ENCODE results near the gene CHST8.

The CHST8 gene

GRCh38 chr19:33595783-33596182, 26.0 kb upstream of the CHST8 start:
- no peaks in the 10 kb centered on the region for H4K20me1 ChIP-seq (ENCODE audit: low read depth, low read length)
- H3K9ac ChIP-seq (ENCODE audit: low read length): no peak overlapping the region
- H3K4me3 ChIP-seq (ENCODE audit: insufficient read depth, low read length, poor library complexity, severe bottlenecking): no peak overlapping the region
- no peaks in the 10 kb centered on the region for H3F3A ChIP-seq (ENCODE audit: insufficient read depth)
- H3K79me2 ChIP-seq (ENCODE audit: insufficient read depth, low read length): no peaks in the 10 kb centered on the region
- no peaks in the 10 kb centered on the region for H3K9me2 ChIP-seq (replicated peaks; ENCODE audit: insufficient read depth, low read length)
- H3K27me3 ChIP-seq (ENCODE audit: low read length): no peaks in the 10 kb centered on the region
- no peaks in the 10 kb centered on the region for H3K9me3 ChIP-seq (ENCODE audit: insufficient read depth, low read length)
- H2AFZ ChIP-seq (ENCODE audit: low read depth, low read length, severe bottlenecking): no peak overlapping the region
- H3K4me2 ChIP-seq (ENCODE audit: low read depth, low read length, poor library complexity, severe bottlenecking): no peak overlapping the region
- H3K36me3 ChIP-seq (ENCODE audit: low read length): no peaks in the 10 kb centered on the region
- H3K27ac ChIP-seq (ENCODE audit: low read depth, low read length): no peak overlapping the region
- no peak for TF ChIP-seq EZH2phosphoT487 (conservative IDR thresholded peaks at IDR 0.05; ENCODE audit: low read length)
- TF ChIP-seq CTCF (IDR thresholded peaks at IDR 0.05; ENCODE audit: insufficient read depth, low read length, poor library complexity, severe bottlenecking): no peak

- H3F3A ChIP-seq (ENCODE audit: insufficient read depth): no peaks in the 10 kb centered on the region
- no peaks in the 10 kb centered on the region for H3K9me2 ChIP-seq (replicated peaks; ENCODE audit: insufficient read depth, low read length)
- no peak overlapping the region for H2AFZ ChIP-seq (ENCODE audit: low read depth, low read length, severe bottlenecking)
- H3K4me3 ChIP-seq (ENCODE audit: insufficient read depth, low read length, poor library complexity, severe bottlenecking): no peak overlapping the region
- no peak overlapping the region for H3K9ac ChIP-seq (ENCODE audit: low read length)
- 0 out of 2 replicates have a peak, but pooled peaks cover 9% of the 10 kb centered on the region for H3K9me3 ChIP-seq (ENCODE audit: insufficient read depth, low read length)
- H3K79me2 ChIP-seq (ENCODE audit: insufficient read depth, low read length): no peaks in the 10 kb centered on the region
- no peak overlapping the region for H3K4me2 ChIP-seq (ENCODE audit: low read depth, low read length, poor library complexity, severe bottlenecking)
- H3K27ac ChIP-seq (ENCODE audit: low read depth, low read length): no peak overlapping the region
- TF ChIP-seq CTCF (IDR thresholded peaks at IDR 0.05; ENCODE audit: insufficient read depth, low read length, poor library complexity, severe bottlenecking): no peak
- no peak for TF ChIP-seq EZH2phosphoT487 (conservative IDR thresholded peaks at IDR 0.05; ENCODE audit: low read length)
- H4K20me1 ChIP-seq (ENCODE audit: low read depth, low read length): no peaks in the 10 kb centered on the region
- no peaks in the 10 kb centered on the region for H3K36me3 ChIP-seq (ENCODE audit: low read length)
- no peaks in the 10 kb centered on the region for H3K27me3 ChIP-seq (ENCODE audit: low read length)
These were observed 20.2 kb upstream of the CHST8 start for GRCh38 chr19:33601583-33601982.

GRCh38 chr19:33602576-33603204, 19.1 kb upstream of the CHST8 start:
- Histone ChIP-seq H4K20me1 (ENCODE audit: low read depth, low read length) (no peaks in the 10 kb centered on the region), H3K27me3 (ENCODE audit: low read length) (no peaks in the 10 kb centered on the region), H2AFZ (ENCODE audit: low read depth, low read length, severe bottlenecking) (no peak overlapping the region), H3F3A (ENCODE audit: insufficient read depth) (no peaks in the 10 kb centered on the region), H3K36me3 (ENCODE audit: low read length) (no peaks in the 10 kb centered on the region), H3K27ac (ENCODE audit: low read depth, low read length) (no peak overlapping the region), H3K9me3 (ENCODE audit: insufficient read depth, low read length) (0 out of 2 replicates have a peak, but pooled peaks cover 9% of the 10 kb centered on the region), H3K9me2 (replicated peaks; ENCODE audit: insufficient read depth, low read length) (no peaks in the 10 kb centered on the region), H3K4me3 (ENCODE audit: insufficient read depth, low read length, poor library complexity, severe bottlenecking) (no peak overlapping the region), H3K4me2 (ENCODE audit: low read depth, low read length, poor library complexity, severe bottlenecking) (no peak overlapping the region), H3K79me2 (ENCODE audit: insufficient read depth, low read length) (no peaks in the 10 kb centered on the region), H3K9ac (ENCODE audit: low read length) (no peak overlapping the region)
- TF ChIP-seq EZH2phosphoT487 (conservative IDR thresholded peaks at IDR 0.05; ENCODE audit: low read length): no peak
- TF ChIP-seq CTCF (IDR thresholded peaks at IDR 0.05; ENCODE audit: insufficient read depth, low read length, poor library complexity, severe bottlenecking): no peak
